ENCODE data around the gene CRYGC.
"Not testable (repeated sequence)": the region's sequence is repeated elsewhere in the genome, so short reads cannot be mapped to it uniquely, and the experiment has no call there.

CRYGC gene, protein sequence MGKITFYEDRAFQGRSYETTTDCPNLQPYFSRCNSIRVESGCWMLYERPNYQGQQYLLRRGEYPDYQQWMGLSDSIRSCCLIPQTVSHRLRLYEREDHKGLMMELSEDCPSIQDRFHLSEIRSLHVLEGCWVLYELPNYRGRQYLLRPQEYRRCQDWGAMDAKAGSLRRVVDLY

GRCh38 chr2:208129744-208130711 is at the start of gene CRYGC:
Gene CRYGC (minus strand): TSS chr2:208129828. CDS start chr2:208129792, 36 bp downstream.
- DNase-seq: no peak

DNA sequence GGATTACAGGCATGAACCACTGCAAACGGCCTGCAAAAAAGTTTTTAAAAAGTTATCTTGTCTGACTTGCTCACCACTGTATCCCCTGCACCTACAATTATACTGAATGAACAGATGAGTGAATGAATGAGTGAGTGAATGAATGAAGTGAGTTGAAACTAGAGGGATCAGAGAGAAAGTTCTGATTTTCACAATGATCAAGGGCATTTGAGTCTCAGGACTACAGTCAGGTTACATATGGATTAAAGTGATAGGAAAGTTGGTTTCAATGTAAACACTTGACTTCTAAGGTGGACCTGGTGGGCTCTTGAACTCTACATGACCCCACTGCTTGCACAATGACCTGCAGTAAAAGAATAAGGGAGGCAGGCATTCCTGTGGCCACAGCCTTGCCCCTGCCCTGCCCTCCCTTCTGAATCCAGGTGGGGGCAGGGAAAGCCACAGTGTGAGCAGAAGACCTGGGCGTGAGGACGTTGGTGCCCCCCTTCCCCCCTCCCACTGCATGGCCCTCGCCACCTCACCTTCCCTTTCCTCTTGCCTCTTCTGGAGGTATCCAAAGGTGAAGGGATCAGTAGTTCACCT is 49.5 kb upstream of the CRYGC start:
- no peak for DNase-seq

GRCh38 chr2:208175840-208176153 is 46.2 kb upstream of the CRYGC start:
- no peak for DNase-seq

DNA sequence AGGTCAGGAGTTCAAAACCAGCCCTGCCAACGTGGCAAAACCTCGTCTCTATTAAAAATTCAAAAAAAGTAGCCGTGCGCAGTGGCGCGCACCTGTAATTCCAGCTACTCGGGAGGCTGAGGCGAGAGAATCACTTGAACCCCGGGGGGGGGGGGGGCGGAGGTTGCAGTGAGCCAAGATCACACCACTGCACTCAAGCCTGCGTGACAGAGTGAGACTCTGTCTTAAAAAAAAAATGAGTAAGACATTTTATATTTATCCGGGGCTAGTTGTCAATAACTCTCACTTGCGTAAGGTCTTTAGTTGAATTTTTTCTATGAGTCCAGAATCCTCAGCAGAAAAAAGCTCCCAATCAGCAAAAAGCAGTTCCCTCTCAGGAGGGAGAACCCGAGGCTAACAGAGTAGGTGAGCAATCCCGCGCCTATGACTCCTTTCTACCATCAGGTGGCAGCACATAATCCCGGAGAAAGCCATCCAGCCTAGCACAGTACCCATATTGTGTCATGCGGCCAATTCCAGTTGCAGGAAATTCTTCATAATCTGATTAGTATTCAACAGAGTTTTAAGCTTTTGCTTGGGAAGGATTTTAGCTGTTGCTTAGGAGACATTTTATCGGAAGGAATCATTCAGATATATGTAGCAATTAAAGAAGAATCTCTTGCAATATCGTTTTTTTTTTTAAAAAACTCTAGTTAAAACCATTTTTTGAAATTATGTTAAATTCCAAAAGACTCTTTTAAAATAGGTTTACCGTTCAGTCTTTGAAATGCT is 45.6 kb upstream of the CRYGC start:
- DNase-seq: peak; percentile 36

DNA sequence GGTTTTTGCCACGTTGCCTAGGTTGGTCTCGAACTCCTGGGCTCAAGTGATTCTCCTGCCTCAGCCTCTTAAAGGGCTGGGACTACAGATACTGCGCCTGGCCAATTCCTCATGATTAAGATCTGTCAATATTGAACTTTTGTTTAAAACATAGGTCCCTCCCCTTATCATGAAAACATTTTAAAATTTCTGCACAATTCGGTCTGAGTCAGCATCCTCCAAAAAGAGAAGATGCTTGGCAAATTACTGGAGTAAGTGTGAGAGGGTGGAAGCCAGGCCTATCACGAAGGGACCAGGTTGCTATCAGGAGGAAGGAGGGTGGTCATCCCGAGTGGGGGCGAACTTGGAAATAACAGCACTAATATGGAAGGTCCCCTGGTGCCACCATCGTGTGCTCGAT is 44.5 kb upstream of the CRYGC start:
- no peak for DNase-seq

- DNase-seq: no peak
Observed at GRCh38 chr2:208172125-208172524, 42.5 kb upstream of the CRYGC start.

GRCh38 chr2:208164951-208165755 is 35.5 kb upstream of the CRYGC start:
- DNase-seq: no peak

DNA sequence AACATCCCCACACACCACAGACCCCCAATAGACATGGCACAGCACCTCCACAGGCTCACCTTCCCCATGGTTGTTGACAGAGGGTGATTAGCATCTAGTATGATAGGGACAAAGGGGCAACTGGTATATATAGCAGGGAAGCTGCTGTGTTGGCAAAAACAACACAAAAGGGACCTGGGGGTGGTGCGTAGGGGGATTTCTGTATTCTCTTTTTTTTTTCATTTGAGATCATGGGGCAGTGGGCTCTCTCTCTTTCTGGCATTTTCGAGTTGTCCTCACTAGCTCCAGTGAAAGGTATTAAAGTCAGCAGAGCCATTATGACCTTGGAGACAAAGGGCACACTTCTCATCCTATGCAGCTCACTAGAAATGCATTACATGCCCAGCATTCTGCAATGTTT is 33.9 kb upstream of the CRYGC start, which contains the start of gene CRYGA:
Gene CRYGA (minus strand): TSS at position 101 of the 400 bp plus-strand sequence. CDS start 33 bp downstream, at position 68.
- no peak for DNase-seq

- DNase-seq: no peak
Observed at GRCh38 chr2:208156439-208156838, 26.8 kb upstream of the CRYGC start.

DNA sequence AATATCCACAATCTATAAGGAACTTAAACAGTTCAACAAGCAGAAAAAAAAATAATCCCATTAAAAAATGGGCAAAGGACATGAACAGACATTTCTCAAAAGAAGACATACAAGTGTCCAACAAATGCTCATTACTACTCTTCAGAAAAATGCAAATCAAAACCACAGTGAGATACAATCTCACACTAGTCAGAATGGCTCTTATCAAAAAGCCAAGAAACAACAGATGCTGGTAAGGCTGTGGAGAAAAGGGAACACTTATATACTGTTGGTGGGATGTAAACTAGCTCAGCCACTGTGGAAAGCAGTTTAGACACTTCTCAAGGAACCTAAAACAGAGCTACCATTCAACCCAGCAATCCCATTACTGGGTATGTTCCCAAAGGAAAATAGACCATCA is 23.5 kb upstream of the CRYGC start:
- no peak for DNase-seq

- no peak for DNase-seq
Observed at GRCh38 chr2:208150956-208151355, 21.3 kb upstream of the CRYGC start.

DNA sequence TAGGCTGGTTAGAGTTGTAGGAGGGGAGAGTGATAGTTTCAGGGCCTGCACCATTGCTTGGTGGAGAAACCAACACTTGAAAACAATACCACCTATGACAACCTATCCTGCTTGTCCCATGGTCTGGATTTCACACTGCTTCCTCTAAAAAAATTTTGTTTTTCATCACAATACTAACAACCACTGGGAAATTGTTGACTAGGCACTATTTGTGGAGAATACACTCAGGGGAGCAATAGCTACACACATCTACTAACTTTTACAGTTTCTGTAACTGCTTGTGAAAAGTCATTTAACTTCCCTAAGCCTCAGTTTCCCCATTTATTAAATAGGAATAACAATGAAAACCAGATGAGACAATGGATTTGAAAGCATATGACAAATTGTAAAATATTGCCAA is 20.5 kb upstream of the CRYGC start:
- no peak for DNase-seq

DNA sequence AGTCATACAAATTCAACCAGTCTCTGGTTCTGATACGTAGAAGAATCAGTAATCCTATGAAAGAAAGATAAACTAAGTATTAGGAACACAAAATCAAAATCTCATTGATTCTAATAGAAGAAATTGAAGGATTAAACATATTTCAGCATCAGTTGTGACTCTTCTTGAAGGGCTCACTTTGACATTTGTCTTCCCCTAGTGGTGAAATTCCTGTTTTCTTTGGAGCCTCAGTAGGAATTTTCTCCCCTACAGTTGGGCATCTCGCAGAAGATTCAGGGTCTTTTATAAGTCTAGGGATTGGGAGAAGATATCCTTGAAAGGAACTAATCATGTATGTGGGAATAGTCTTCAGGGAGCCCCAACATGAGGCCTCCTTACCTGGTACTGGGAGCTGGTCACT is 19.2 kb upstream of the CRYGC start:
- DNase-seq: no peak

DNA sequence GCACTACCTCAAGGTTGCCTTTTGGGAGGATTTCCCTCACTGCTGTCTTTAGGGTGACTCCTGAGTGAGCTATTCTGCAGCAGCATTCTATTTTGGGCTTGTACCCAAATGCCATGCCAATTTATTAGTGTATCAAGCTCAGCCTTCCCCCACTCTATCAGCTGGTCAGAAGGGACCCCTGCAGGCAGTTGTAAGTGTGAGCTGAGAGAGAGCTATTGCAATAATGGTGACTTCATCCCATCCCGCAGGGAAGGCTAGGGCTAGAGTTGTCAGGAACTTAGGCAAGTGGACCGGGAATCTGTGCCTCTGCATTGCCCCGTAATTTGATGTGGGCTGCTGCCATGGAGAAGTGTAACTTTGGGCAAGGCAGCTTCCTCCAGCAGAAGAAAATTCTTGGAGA is 18.1 kb upstream of the CRYGC start:
- no peak for DNase-seq

DNA sequence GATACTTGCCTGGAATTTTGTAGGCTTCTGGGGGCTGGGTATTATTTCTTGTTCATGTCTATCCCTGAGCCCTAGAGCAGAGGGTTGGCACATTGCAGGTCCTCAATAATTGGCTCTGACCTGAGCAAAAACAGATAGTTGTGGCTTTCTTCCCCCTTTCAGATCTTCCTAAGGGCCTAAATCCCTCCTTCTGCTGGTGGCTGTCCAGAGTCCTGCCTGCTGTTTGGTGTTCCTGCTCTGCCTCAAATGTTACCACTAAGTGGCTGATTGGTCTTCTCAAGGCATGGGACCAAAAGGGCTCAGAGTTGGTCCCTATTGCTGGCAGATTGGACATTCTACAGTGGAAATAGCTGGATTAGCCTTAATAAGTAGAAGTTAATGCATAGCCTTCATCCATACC is 17.4 kb upstream of the CRYGC start:
- no peak for DNase-seq

- DNase-seq: no peak
Observed at GRCh38 chr2:208146006-208146405, 16.4 kb upstream of the CRYGC start, which contains the start of gene CRYGB. Gene CRYGB (minus strand): TSS chr2:208146158. CDS start chr2:208146120, 38 bp downstream.

DNA sequence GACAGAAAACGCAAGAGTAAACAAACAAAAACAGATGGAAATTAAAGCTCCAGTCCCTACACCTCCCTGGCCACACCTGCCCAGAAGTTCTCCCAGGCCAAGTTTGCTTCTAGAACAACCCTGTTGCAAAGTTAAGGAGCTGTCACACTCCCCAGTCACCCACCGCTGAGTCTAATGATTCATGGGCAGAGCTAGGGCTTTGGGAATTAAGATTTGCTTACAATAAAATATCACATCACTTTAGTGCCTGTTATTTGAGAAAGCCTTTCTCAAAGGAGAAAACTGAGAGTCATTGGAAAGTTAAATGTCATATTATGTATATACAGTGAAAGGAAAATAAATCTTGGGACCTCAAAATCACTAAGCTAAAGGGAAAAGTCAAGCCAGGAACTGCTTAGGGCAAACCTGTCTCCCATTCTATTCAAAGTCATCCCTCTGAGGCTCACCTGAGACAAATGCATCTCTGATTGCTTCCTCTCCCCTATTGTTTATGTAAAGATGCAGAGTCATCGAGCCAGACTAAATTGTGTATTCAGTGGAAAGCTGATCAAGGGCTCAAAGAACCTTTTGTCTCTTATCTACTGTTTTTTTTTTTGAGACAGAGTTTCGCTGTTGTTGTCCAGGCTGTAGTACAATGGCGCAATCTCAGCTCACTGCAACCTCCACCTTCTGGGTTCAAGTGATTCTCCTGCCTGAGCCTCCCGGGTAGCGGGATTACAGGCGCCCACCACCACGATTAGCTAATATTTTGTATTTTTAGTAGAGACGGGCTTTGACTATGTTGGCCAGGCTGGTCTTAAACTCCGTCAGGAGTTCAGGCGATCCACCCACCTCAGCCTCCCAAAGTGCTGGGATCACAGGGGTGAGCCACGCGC is 13.5 kb upstream of the CRYGC start:
- no peak for DNase-seq

DNA sequence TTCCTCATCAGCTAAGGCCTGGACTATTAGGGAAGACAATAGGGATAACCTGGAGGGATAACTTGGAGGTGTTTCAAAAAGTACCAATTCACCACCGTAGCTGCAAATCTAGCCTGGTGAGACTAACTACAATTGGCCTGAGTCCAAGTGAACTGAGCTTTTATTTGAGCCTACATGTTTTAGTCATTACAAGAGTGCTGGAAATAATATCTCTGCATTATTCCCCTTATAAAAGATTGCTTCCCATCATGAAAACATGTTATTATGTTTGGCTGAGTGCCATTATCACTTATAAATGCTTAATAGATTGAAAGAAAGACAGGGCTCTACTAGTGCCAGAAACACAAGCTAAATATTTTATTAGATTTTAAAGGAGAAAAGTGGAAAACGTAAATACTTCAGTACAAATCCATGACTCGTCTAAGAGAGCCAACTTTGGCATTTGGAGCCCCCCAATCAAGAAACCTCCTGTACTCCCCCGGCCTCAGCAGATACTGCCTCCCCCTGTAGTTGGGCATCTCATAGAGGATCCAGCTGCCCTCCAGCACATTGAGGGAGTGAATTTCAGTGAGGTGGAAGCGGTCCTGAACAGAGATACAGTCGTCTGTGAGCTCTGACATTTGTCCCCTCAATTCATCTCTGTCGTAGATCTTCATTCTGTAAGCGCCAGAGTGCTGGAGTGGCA is 12.8 kb upstream of the CRYGC start:
- DNase-seq: no peak

- no peak for DNase-seq
Observed at GRCh38 chr2:208139447-208139846, 9.8 kb upstream of the CRYGC start.

DNA sequence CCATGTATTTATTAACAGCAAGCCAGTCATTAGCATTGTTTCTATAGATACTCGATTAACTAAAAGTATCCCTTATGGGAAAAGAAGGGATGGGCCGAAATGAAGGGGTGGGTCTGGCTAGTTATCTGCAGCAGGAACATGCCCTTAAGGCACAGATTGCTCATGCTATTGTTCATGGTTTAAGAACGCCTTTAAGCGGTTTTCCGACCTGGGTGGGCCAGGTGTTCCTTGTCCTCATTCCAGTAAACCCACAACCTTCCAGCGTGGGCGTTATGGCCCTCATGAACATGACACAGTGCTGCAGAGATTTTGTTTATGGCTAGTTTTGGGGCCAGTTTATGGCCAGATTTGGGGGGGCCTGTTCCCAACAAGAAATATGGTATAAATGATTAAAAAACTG is 8.7 kb upstream of the CRYGC start:
- DNase-seq: not testable (repeated sequence)

DNA sequence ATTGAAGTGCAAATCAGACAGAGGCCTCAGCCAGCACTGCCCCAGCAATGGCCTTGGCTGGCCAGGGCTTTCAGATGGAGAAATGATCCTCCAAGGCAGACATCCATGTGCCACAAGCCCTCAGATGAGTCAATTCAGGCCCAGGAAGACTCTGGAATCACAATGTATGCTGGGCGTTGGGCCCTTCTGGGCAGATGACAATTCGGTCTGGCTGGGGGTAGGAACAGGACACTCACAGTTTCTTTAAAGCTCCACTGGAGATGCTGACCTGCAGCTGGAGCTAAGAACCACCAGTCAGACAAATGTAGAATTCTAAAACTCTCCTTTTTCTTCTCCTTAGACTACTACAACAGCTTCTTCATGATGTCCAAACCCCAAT is 7.1 kb upstream of the CRYGC start:
- DNase-seq: no peak
